Endothelial cell (in vitro differentiated cells): Measurements from ENCODE around the gene EIF6. TPM values are rescaled to one million over a fixed set of nuclear protein-coding genes. Genes with fewer than 3 reads are reported as not detected.

Source experiments
- DNase-seq: peaks from one replicate; pipeline ENCODE4 v3.0.0; 2021; ENCODE audit warnings: low spot score
- H3K27ac Mint-ChIP-seq: one replicate; pipeline ENCODE4 v1.8.0; 2021; ENCODE audit warnings: mixed read lengths, inconsistent platforms; ENCODE audit not compliant: unreplicated experiment
- H3K27me3 Mint-ChIP-seq: one replicate; pipeline ENCODE4 v1.8.0; 2021; ENCODE audit warnings: mild to moderate bottlenecking, moderate library complexity, mixed read lengths, inconsistent platforms; ENCODE audit not compliant: unreplicated experiment
- H3K36me3 Mint-ChIP-seq: one replicate; pipeline ENCODE4 v1.8.0; 2021; ENCODE audit warnings: mild to moderate bottlenecking, low read depth, mixed read lengths, inconsistent platforms; ENCODE audit not compliant: unreplicated experiment
- H3K4me1 Mint-ChIP-seq: one replicate; pipeline ENCODE4 v1.8.0; 2021; ENCODE audit warnings: mild to moderate bottlenecking, mixed read lengths, inconsistent platforms; ENCODE audit not compliant: unreplicated experiment
- H3K4me3 Mint-ChIP-seq: one replicate; pipeline ENCODE4 v1.8.0; 2021; ENCODE audit warnings: mild to moderate bottlenecking, mixed read lengths, inconsistent platforms; ENCODE audit not compliant: unreplicated experiment
- H3K9me3 Mint-ChIP-seq: one replicate; pipeline ENCODE4 v1.8.0; 2021; ENCODE audit warnings: mixed read lengths, inconsistent platforms; ENCODE audit not compliant: unreplicated experiment
- total RNA-seq: library from RNA; stranded (reverse); fragmentation: NEBNext Ultra II Directional; extraction: Animal tissue kit (Norgen Biotek cat#: 25700); gene quantifications from one replicate; pipeline ENCODE4 v1.2.1, GENCODE V29; 2021; ENCODE audit not compliant: unreplicated experiment
- TF ChIP-seq, protein P1 (sequence below): fragments of 200-600 bp; sonication (generic); IDR thresholded peaks from one replicate; pipeline ENCODE4 v1.5.0; 2021; ENCODE audit warnings: antibody characterized with exemption; ENCODE audit not compliant: unreplicated experiment

Gene EIF6
- total RNA-seq, 1 donor from 2014 or later: 120 TPM

DNA sequence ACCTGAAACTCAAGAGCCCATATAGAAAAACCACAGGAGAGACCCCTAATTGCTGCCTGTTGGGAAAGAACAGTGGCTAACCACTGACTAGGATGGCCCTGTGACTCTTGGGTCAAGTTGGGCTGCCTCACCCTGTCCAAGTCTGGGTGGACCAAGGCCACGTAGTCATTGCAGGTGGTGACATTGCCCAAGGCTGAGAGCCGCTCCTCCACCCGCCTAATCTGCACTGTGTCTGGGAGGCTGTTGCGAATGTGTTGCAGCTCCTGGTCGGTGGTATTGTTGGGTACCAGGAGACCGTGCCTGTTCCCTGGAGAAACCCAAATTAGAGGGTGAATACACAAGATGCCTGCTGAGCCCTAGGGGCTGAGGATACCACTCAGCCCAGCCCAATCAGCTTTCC lies 4.0 kb downstream of the EIF6 start:
- no peak for DNase-seq
- Mint-ChIP-seq H3K36me3 (peaks cover 32% of the 10 kb centered on the region), H3K4me1 (peaks cover 19% of the 10 kb centered on the region), H3K4me3 (no peak overlapping the region), H3K27me3 (peaks cover 37% of the 10 kb centered on the region), H3K27ac (no peak overlapping the region), H3K9me3 (no peaks in the 10 kb centered on the region)
- TF ChIP-seq, protein P1, sequence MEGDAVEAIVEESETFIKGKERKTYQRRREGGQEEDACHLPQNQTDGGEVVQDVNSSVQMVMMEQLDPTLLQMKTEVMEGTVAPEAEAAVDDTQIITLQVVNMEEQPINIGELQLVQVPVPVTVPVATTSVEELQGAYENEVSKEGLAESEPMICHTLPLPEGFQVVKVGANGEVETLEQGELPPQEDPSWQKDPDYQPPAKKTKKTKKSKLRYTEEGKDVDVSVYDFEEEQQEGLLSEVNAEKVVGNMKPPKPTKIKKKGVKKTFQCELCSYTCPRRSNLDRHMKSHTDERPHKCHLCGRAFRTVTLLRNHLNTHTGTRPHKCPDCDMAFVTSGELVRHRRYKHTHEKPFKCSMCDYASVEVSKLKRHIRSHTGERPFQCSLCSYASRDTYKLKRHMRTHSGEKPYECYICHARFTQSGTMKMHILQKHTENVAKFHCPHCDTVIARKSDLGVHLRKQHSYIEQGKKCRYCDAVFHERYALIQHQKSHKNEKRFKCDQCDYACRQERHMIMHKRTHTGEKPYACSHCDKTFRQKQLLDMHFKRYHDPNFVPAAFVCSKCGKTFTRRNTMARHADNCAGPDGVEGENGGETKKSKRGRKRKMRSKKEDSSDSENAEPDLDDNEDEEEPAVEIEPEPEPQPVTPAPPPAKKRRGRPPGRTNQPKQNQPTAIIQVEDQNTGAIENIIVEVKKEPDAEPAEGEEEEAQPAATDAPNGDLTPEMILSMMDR: no peak

DNA sequence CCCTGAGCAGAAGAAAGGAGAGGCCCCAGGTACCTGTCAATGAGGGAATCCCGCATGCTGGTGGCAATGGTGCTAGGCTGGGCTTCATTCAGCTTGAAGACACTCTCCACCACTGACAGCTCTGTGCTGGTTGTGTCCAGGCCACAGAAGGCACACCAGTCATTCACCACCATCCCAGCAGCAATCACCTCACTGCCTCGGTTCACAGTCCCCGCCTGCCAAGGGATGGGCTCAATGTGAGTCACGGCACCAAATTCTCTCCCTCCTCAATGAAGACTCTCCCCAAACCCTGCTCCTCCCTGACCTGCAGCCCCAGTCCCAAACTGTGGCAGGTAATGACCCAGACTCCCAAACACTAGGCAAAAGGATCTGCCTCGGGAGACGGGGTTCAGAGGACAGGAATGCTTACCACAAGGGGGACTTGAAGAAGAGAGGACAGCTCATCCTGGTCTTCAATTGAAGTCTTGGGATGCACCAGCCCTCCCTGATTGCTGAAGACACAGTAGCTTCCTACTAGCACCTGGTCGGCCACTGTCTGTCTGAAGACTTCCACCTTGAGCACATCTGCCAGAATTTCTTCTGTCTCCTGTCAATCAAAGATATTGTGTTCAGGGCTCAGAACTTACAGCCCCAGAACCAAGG lies 4.9 kb downstream of the EIF6 start:
- TF ChIP-seq, protein P1: no peak
- no peak for DNase-seq
- H3K4me1 Mint-ChIP-seq: peaks cover 14% of the 10 kb centered on the region
- H3K9me3 Mint-ChIP-seq: no peaks in the 10 kb centered on the region
- peak overlapping the region; percentile 39 for H3K4me3 Mint-ChIP-seq
- H3K27ac Mint-ChIP-seq: no peak overlapping the region
- H3K36me3 Mint-ChIP-seq: peaks cover 31% of the 10 kb centered on the region
- H3K27me3 Mint-ChIP-seq: peaks cover 33% of the 10 kb centered on the region

DNA sequence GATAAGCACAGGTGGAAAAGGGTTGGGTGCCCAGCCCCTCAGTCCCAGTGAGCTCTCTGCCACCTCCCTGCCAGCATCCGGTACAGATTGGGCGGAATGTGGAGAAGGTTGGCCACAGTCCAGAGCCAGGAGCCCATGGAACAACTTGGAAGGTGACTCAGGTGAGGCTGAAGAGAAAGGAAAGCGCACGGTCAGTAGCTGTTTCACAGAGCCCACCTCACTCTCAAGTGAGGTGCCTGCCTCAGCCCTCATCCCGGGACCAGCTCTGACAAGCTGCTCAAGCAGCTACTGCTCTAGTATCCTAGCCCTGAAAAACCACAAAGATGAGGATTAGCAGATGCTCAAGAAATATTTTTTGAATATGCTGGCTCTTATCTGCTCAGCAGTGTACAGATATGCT lies 5.5 kb downstream of the EIF6 start:
- peaks cover 33% of the 10 kb centered on the region for H3K27me3 Mint-ChIP-seq
- H3K9me3 Mint-ChIP-seq: no peaks in the 10 kb centered on the region
- H3K4me3 Mint-ChIP-seq: no peak overlapping the region
- H3K27ac Mint-ChIP-seq: no peak overlapping the region
- peaks cover 14% of the 10 kb centered on the region for H3K4me1 Mint-ChIP-seq
- DNase-seq: no peak
- TF ChIP-seq, protein P1: no peak
- peaks cover 31% of the 10 kb centered on the region for H3K36me3 Mint-ChIP-seq

DNA sequence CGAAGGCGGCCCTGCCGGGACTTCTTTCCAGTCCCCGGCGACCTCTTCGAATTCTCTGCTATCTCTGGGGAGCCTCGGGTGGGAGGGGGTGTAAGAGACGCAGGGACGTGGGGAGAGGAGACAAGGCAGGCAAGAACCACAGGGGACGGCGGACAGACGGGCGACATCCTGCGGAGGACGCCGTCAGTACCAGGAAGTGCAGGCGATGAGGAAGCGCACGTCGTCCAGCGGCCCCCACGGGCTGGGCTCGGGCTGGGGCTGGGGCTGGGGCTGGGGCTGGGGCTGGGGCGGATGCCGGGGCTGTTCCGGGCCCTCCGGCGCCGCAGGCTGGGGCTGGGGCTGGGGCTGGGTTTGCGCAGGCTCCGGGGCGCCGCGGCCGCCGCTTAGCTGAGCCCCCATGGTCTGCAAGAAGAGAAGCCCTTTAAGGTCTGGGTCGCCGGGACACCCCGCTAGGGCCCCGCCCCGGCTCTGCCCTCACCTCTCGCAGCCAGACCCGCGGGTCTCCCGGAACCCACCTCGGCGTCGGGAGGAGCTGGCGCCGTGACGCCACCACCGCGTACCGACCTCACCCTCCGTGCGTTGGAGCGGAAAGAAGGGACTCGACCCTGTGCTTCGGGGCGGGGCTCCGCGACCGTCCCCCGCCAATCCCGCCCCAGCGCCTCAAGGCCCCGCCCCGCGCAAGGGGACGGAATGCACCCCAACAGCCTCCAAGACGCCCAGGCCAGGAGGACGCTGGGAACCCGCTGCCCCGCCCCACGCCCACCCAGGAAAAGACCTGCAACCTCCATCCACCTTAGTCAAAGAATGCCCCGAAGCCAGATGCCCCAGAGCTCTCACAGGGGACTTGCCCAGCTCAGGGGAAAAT lies 6.8 kb downstream of the EIF6 start, which contains the start of gene MMP24OS:
MMP24OS (minus strand) TSS at position 592 of the 865 bp plus-strand sequence; CDS start at position 399, 193 bp downstream.
- DNase-seq: peak; percentile 87
- Mint-ChIP-seq H3K36me3 (peaks cover 38% of the 10 kb centered on the region), H3K9me3 (no peaks in the 10 kb centered on the region), H3K27me3 (peaks cover 29% of the 10 kb centered on the region), H3K4me1 (peaks cover 6% of the 10 kb centered on the region), H3K4me3 (peak within 1 kb of the TSS; percentile 96), H3K27ac (peak within 1 kb of the TSS; percentile 98)
- TF ChIP-seq, protein P1: no peak

DNA sequence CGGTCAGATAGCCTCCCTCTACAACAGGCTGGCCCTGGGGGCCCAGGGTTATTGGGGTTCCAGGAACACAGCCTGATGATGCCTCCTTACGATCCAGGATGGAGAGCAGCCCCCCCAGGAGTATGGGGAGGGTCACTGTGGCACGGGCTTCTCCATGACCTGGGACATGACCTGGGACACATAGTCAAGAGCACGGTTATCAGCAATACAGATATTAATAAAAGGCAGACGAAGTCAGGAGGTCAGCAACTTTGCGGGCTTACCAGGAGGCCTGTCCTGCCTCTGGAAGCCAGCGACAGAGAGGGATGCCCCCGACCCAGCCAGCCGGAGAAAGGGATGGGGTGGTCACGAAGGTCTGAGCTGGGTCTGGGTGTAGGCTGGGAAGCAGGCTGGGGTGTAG lies 7.4 kb downstream of the EIF6 start:
- Mint-ChIP-seq H3K27me3 (peaks cover 31% of the 10 kb centered on the region), H3K4me1 (peaks cover 6% of the 10 kb centered on the region), H3K27ac (peak overlapping the region; percentile 98), H3K4me3 (peak overlapping the region; percentile 96), H3K9me3 (no peaks in the 10 kb centered on the region), H3K36me3 (peaks cover 35% of the 10 kb centered on the region)
- no peak for DNase-seq
- TF ChIP-seq, protein P1: no peak
